Gastroesophageal sphincter (tissue), 4 donors: ENCODE data around the gene SETBP1. TPM values are rescaled to one million over a fixed set of nuclear protein-coding genes. Genes with fewer than 3 reads are reported as not detected.

Experiments used
- ATAC-seq: fragments of 150-250 bp; one replicate; pipeline ENCODE4 v1.9.1; 2016; ENCODE audit warnings: mild to moderate bottlenecking, moderate library complexity
- H3K27ac ChIP-seq, 4 donors: fragments of 200-600 bp; sonication (generic) in 3 of 4; 1 replicate in 3 of 4; 2 replicates in 1 of 4; pipeline ENCODE4 v1.5.1; 2016 to 2019
- H3K27me3 ChIP-seq: fragments of 200-600 bp; sonication (generic); one replicate; pipeline ENCODE4 v1.5.1; 2019
- H3K36me3 ChIP-seq, 2 donors: fragments of 200-600 bp; sonication (generic); one replicate each; pipeline ENCODE4 v1.5.1; 2019; ENCODE audit warnings: control low read depth in 1 of 2
- H3K4me1 ChIP-seq, 3 donors: fragments of 200-600 bp; sonication (generic); 1 replicate in 2 of 3; 2 replicates in 1 of 3; pipeline ENCODE4 v1.5.1; 2016 to 2019; ENCODE audit warnings: control low read depth in 2 of 3
- H3K4me3 ChIP-seq, 2 donors: fragments of 200-600 bp; sonication (generic); one replicate each; pipeline ENCODE4 v1.5.1; 2019; ENCODE audit warnings: mild to moderate bottlenecking in 1 of 2, moderate library complexity in 1 of 2
- H3K9me3 ChIP-seq, 3 donors: fragments of 200-600 bp; sonication (generic); one replicate each; pipeline ENCODE4 v1.5.1; 2017 to 2019; ENCODE audit warnings: control low read depth in 2 of 3
- CTCF ChIP-seq, 4 experiments: fragments of 200-600 bp in 2 of 4; fragments of 450-650 bp in 2 of 4; sonication (generic) in 1 of 4; IDR thresholded peaks; one replicate each; pipeline ENCODE4 v1.5.1; 2017 to 2019; ENCODE audit warnings: antibody characterized with exemption in 4 of 4, mild to moderate bottlenecking in 2 of 4, moderate library complexity in 2 of 4
- EP300 ChIP-seq: sonication (generic); formaldehyde crosslinking; IDR thresholded peaks from one replicate; pipeline ENCODE4 v1.6.1; 2017; ENCODE audit warnings: antibody characterized with exemption, mild to moderate bottlenecking
- POLR2A ChIP-seq, 2 donors: fragments of 450-650 bp; IDR thresholded peaks; one replicate each; pipeline ENCODE4 v1.6.1; 2017; ENCODE audit warnings: antibody characterized with exemption in 2 of 2, mild to moderate bottlenecking in 2 of 2, moderate library complexity in 1 of 2
- POLR2AphosphoS5 ChIP-seq: sonication (generic); formaldehyde crosslinking; IDR thresholded peaks from one replicate; pipeline ENCODE4 v1.6.1; 2017; ENCODE audit warnings: antibody characterized with exemption
- WGBS, 2 donors: methylation state at CpG; one replicate each; pipeline ENCODE4 v1.1.5; 2018; ENCODE audit warnings: low coverage in 1 of 2; 5-methylcytosine and 5-hydroxymethylcytosine counted together
- total RNA-seq, 4 donors: library from RNA; depleted of rRNA; stranded (reverse); fragments of >200 nt; gene quantifications; one replicate each; pipeline ENCODE4 v1.1.0, GENCODE V29; 2016

The SETBP1 gene
- total RNA-seq, 4 donors from 2014 or later = 42.5 to 87.6 (median 67.8) TPM

DNA sequence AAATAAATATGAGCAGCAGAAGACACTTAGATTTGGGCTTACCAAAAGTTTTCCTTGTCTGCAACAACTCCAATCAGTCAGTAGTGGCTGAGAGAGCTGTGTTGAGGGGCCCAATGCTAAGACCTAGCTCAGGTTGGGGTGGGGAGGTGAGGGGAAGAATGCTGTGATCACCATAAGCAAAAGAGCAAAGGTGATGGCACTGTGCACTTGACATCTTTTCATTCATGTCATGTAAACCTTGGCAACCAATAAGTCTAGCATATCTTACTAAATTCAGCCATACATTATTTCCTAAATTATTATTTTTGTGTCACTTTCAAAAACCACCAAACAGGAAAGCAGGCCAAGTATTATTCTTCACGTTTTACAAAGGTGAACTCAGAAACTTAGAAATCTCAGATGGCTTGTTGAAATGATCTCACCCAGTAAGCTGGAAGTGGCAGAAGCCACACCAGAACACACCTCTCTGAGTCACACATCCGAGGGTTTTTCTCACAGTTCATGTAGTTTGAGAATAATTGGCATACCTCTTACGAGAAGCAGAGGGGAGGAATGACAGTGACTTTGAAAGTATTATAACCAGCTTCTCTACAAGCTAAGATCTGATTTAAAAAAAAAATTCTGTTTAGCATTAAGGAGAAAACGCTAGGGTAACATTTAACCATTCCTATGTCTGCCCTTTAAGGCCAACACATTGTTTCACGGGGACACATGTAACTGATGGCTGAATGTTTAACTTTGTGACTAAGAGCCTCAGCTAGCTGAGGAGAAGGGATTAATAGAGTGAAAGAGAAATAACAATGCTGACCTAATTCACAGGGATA, 43.3 kb upstream of the SETBP1 start:
- WGBS, 2 donors = 23 to 36% methylated on average over 4 to 5 of the region's 5 CpGs
- ATAC-seq = no peak
- Histone ChIP-seq H3K36me3 (no peaks in the 10 kb centered on the region), H3K9me3 (no peaks in the 10 kb centered on the region), H3K27me3 (no peaks in the 10 kb centered on the region), H3K4me1 (peaks cover 0 to 17% (median 0%) of the 10 kb centered on the region in 3 donors), H3K27ac (peak overlapping the region in 2 of 4 donors; percentile 23 to 43), H3K4me3 (no peak overlapping the region)
- TF ChIP-seq POLR2A (IDR thresholded peaks at IDR 0.05) (no peak), POLR2AphosphoS5 (peak; percentile 6)

GRCh38 chr18:44638034-44638540, 42.6 kb upstream of the SETBP1 start:
- Histone ChIP-seq H3K9me3 (no peaks in the 10 kb centered on the region), H3K27me3 (no peaks in the 10 kb centered on the region), H3K27ac (peak overlapping the region in 2 of 4 donors; percentile 23 to 43), H3K36me3 (no peaks in the 10 kb centered on the region), H3K4me3 (no peak overlapping the region), H3K4me1 (peaks cover 0 to 21% (median 0%) of the 10 kb centered on the region in 3 donors)
- TF ChIP-seq POLR2A (IDR thresholded peaks at IDR 0.05) (no peak), EP300 (no peak), CTCF (IDR thresholded peaks at IDR 0.05) (no peak), POLR2AphosphoS5 (no peak)
- WGBS, 2 donors = 94 to 96% methylated on average over 2 to 4 of the region's 4 CpGs
- no peak for ATAC-seq

- Histone ChIP-seq H3K4me1 (peaks cover 0 to 21% (median 0%) of the 10 kb centered on the region in 3 donors), H3K27ac (no peak overlapping the region), H3K4me3 (no peak overlapping the region), H3K36me3 (no peaks in the 10 kb centered on the region), H3K9me3 (no peaks in the 10 kb centered on the region), H3K27me3 (no peaks in the 10 kb centered on the region)
- WGBS, 2 donors = 71 to 90% methylated on average over 1 of the region's 1 CpG
- TF ChIP-seq POLR2A (IDR thresholded peaks at IDR 0.05) = no peak
- TF ChIP-seq EP300 = no peak
- no peak for TF ChIP-seq CTCF (IDR thresholded peaks at IDR 0.05)
- no peak for TF ChIP-seq POLR2AphosphoS5
- no peak for ATAC-seq
Measured at GRCh38 chr18:44638811-44639210, 41.9 kb upstream of the SETBP1 start.

GRCh38 chr18:44643004-44643403, 37.7 kb upstream of the SETBP1 start:
- no peaks in the 10 kb centered on the region for H3K36me3 ChIP-seq
- ATAC-seq = no peak
- 38 to 91% methylated on average over 1 to 3 of the region's 3 CpGs for WGBS, 2 donors
- H3K4me1 ChIP-seq = peaks cover 0 to 15% (median 0%) of the 10 kb centered on the region in 3 donors
- no peaks in the 10 kb centered on the region for H3K9me3 ChIP-seq
- H3K27me3 ChIP-seq = no peaks in the 10 kb centered on the region
- TF ChIP-seq CTCF (IDR thresholded peaks at IDR 0.05) (no peak), POLR2A (IDR thresholded peaks at IDR 0.05) (no peak), EP300 (no peak), POLR2AphosphoS5 (no peak)
- H3K4me3 ChIP-seq = no peak overlapping the region
- H3K27ac ChIP-seq = no peak overlapping the region

- WGBS, 2 donors = 43 to 47% methylated on average over 6 of the region's 6 CpGs
- H3K27ac ChIP-seq = no peak overlapping the region
- H3K4me3 ChIP-seq = no peak overlapping the region
- peak; percentile 71 for ATAC-seq
- H3K4me1 ChIP-seq = peaks cover 0 to 7% (median 4%) of the 10 kb centered on the region in 3 donors
- no peaks in the 10 kb centered on the region for H3K36me3 ChIP-seq
- H3K9me3 ChIP-seq = no peaks in the 10 kb centered on the region
- H3K27me3 ChIP-seq = no peaks in the 10 kb centered on the region
- no peak for TF ChIP-seq POLR2A (IDR thresholded peaks at IDR 0.05)
- no peak for TF ChIP-seq POLR2AphosphoS5
- TF ChIP-seq CTCF (IDR thresholded peaks at IDR 0.05) = no peak
- no peak for TF ChIP-seq EP300
Measured at GRCh38 chr18:44651478-44651877, 29.2 kb upstream of the SETBP1 start.
